Lower lobe of right lung (tissue), 2 donors: Measurements from ENCODE around the gene FHDC1. TPM values are rescaled to one million over a fixed set of nuclear protein-coding genes. Genes with fewer than 3 reads are reported as not detected.

Source experiments
- ATAC-seq, 2 donors: fragments of 200-7000 bp; cut with Tn5 transposase; one replicate each; pipeline ENCODE4 v1.9.1; 2020 to 2022; ENCODE audit warnings: mild to moderate bottlenecking in 2 of 2, moderate library complexity in 2 of 2
- DNase-seq: peaks from one replicate; pipeline ENCODE4 v3.0.0-alpha.2; 2020
- H3K27ac ChIP-seq: fragments of 200-600 bp; one replicate; pipeline ENCODE4 v1.8.0; 2022
- H3K27me3 ChIP-seq: fragments of 200-600 bp; one replicate; pipeline ENCODE4 v1.8.0; 2022; ENCODE audit warnings: low read depth
- H3K36me3 ChIP-seq: fragments of 200-600 bp; one replicate; pipeline ENCODE4 v1.8.0; 2022; ENCODE audit warnings: mild to moderate bottlenecking
- H3K4me1 ChIP-seq: fragments of 200-600 bp; one replicate; pipeline ENCODE4 v1.8.0; 2022
- H3K4me3 ChIP-seq: fragments of 200-600 bp; one replicate; pipeline ENCODE4 v1.8.0; 2022; ENCODE audit warnings: mild to moderate bottlenecking
- H3K9me3 ChIP-seq: fragments of 200-600 bp; one replicate; pipeline ENCODE4 v1.8.0; 2022
- intact Hi-C: fragments of 100-400 bp; cut with DNase I; formaldehyde crosslinking; loops from one replicate; pipeline ENCODE4 v1.11.0; 2022
- total RNA-seq: library from RNA; stranded (reverse); fragmentation: NEBNext Ultra II Directional; extraction: Animal tissue kit (Norgen Biotek cat#: 25700); gene quantifications from one replicate; pipeline ENCODE4 v1.2.1, GENCODE V29; 2021
- TF ChIP-seq, protein P1 (sequence below): fragments of 200-600 bp; IDR thresholded peaks from one replicate; pipeline ENCODE4 v1.8.0; 2022; ENCODE audit warnings: antibody characterized with exemption, mild to moderate bottlenecking
- donor health status: DM: no; HTN: yes; CAD: no; lungs with severe emphysema.

The FHDC1 gene
- total RNA-seq, 1 donor from 2014 or later: 21.9 TPM

- Histone ChIP-seq H3K4me3 (no peak overlapping the region), H3K9me3 (no peaks in the 10 kb centered on the region), H3K27me3 (no peaks in the 10 kb centered on the region), H3K36me3 (no peaks in the 10 kb centered on the region), H3K4me1 (peaks cover 11% of the 10 kb centered on the region), H3K27ac (no peak overlapping the region)
- DNase-seq (no peak), ATAC-seq (no peak)
- intact Hi-C loops: no loop called here
- TF ChIP-seq, protein P1, sequence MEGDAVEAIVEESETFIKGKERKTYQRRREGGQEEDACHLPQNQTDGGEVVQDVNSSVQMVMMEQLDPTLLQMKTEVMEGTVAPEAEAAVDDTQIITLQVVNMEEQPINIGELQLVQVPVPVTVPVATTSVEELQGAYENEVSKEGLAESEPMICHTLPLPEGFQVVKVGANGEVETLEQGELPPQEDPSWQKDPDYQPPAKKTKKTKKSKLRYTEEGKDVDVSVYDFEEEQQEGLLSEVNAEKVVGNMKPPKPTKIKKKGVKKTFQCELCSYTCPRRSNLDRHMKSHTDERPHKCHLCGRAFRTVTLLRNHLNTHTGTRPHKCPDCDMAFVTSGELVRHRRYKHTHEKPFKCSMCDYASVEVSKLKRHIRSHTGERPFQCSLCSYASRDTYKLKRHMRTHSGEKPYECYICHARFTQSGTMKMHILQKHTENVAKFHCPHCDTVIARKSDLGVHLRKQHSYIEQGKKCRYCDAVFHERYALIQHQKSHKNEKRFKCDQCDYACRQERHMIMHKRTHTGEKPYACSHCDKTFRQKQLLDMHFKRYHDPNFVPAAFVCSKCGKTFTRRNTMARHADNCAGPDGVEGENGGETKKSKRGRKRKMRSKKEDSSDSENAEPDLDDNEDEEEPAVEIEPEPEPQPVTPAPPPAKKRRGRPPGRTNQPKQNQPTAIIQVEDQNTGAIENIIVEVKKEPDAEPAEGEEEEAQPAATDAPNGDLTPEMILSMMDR: no peak
Measured at GRCh38 chr4:153000076-153000420, 63.9 kb downstream of the FHDC1 start.

DNA sequence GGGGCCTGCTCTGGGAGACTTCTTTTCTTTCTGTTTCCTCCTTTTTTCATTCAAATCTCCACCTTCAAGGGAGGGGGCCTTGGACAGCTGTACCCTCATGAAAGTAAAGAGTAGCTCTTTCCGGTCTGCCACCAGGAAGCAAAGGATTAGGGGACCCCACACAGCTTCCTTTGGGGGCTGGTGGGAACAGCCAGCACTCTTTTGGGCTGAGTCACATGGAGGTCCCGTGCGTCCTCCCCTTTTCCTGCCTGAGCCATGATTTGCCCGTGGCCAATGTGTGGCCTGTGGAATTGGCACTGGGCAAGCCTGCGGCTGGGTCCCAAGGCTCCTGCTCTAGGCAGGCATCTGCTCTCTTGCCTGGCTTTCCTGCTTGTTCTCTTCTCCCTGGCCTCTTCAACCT, 65.5 kb downstream of the FHDC1 start:
- Histone ChIP-seq H3K4me1 (peaks cover under 1% of the 10 kb centered on the region), H3K4me3 (no peak overlapping the region), H3K9me3 (no peaks in the 10 kb centered on the region), H3K27me3 (no peaks in the 10 kb centered on the region), H3K36me3 (no peaks in the 10 kb centered on the region), H3K27ac (no peak overlapping the region)
- TF ChIP-seq, protein P1: no peak
- ATAC-seq: no peak
- DNase-seq: no peak
- intact Hi-C loops: no loop called here

DNA sequence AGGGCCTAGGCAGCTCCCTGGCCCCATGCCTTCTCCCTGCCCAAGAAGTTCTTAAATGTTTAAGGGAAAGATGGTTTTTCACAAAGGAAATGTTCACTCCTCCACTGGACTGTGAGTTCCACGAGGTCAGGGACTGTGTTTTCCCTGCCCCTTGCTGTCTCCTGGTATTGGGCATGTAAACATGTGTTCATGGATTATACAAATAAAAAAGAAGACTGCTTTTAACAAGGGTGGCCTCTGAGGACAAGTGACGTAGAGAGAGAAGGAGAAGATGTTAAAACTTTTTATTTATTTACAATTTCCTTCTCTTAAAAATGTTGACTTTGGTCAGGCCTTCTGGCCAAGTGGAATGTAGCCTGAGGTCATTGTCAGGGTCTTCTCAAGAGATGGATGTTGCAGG, 66.0 kb downstream of the FHDC1 start:
- ATAC-seq: no peak
- DNase-seq: no peak
- TF ChIP-seq, protein P1: no peak
- H3K36me3 ChIP-seq: no peaks in the 10 kb centered on the region
- no peaks in the 10 kb centered on the region for H3K9me3 ChIP-seq
- intact Hi-C loops: no loop called here
- H3K4me1 ChIP-seq: no peaks in the 10 kb centered on the region
- H3K27me3 ChIP-seq: no peaks in the 10 kb centered on the region
- H3K4me3 ChIP-seq: no peak overlapping the region
- no peak overlapping the region for H3K27ac ChIP-seq

GRCh38 chr4:153004081-153004850, 68.1 kb downstream of the FHDC1 start:
- Histone ChIP-seq H3K9me3 (no peaks in the 10 kb centered on the region), H3K27ac (no peak overlapping the region), H3K4me1 (no peaks in the 10 kb centered on the region), H3K36me3 (no peaks in the 10 kb centered on the region), H3K4me3 (no peak overlapping the region), H3K27me3 (no peaks in the 10 kb centered on the region)
- DNase-seq: no peak
- TF ChIP-seq, protein P1: no peak
- intact Hi-C loops: no loop called here
- no peak for ATAC-seq

- intact Hi-C loops: no loop called here
- ATAC-seq (no peak), DNase-seq (no peak)
- Histone ChIP-seq H3K4me3 (no peak overlapping the region), H3K27me3 (no peaks in the 10 kb centered on the region), H3K36me3 (no peaks in the 10 kb centered on the region), H3K4me1 (no peaks in the 10 kb centered on the region), H3K9me3 (no peaks in the 10 kb centered on the region), H3K27ac (no peak overlapping the region)
- TF ChIP-seq, protein P1: no peak
Measured at GRCh38 chr4:153005899-153006381, 69.8 kb downstream of the FHDC1 start.
